ENCODE measurements around the gene CLEC18A.
"Not testable (repeated sequence)": the region's sequence is repeated elsewhere in the genome, so short reads cannot be mapped to it uniquely, and the experiment has no call there.

The CLEC18A gene

DNA sequence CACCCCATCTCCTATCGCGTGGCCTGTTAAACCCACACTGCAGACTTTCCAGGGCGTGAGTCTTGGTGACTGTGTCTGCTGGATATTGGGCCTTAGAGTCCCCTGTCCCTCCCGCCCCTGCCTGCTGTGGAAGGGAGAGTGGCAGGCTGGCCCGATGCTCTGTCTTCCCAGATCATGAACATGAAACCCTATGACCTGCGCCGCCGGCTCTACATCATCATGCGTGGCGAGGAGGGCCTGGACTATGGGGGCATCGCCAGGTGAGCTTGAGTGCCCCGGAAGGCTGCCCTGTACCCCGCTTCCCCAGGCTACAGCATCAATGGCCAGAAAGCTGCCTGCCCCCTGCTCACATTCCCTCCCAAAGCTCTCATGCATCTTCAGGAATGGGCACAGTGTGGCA lies 19.5 kb upstream of the CLEC18A start:
- no peak for DNase-seq

GRCh38 chr16:69932228-69932627 lies 18.9 kb upstream of the CLEC18A start:
- DNase-seq, result no peak

DNA sequence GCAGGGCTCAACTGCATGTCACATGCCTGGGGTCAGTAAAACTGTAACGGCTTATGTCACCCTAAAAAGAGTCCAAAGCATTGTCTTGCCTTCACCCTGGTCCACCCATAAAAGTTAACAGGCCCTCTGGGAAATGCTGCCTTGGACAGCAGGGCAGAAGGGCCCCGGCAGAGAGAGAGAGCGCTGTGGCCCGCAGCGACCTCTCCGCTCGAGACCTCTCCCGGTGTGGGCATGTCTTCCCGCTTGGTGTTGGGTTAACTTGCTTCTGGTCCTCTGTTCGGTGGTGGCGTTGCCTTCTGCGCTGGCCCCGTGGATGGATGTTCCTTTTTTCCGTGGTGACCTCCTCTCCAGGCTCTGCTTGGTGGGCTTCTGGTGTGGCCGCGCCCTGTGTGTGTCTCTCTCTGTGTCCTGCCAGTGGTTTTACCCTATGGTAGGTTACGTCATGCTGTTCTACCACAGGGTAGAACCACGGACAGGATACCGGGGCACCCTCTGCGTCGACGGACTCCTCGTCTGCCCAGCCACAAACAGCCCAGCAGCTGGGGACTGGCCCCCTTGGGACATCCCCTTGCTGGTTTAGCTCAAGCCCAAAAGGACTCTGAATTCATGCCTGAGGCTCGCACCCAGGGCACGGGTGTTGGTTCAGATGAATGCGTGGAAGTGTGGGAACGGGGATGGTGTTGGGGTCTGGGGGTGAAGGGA lies 18.3 kb upstream of the CLEC18A start:
- no peak for DNase-seq

GRCh38 chr16:69934044-69934443 lies 17.1 kb upstream of the CLEC18A start:
- DNase-seq, result no peak

GRCh38 chr16:69934751-69935150 lies 16.4 kb upstream of the CLEC18A start:
- DNase-seq, result no peak

DNA sequence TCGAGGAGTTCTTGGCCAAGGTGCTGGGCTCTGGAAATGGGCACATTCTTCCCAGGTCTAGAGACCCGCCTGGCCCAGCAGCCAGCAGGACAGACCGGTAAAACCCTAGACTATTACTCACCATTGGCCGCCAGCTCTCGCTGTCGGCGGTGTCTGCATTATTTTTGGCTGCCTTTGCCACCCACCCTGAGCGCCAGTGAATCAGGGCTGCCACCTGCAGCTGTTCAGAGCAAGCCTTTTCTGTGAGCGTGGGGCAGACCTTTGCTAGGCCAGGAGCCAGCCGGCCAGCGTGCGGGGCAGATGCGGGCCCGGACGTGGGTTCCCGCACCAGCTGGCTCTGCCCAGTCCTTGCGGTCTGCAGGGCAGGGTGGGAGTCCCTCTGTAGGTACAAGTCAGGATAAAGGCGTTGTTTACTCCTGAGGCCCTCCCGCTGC lies 15.8 kb upstream of the CLEC18A start:
- no peak for DNase-seq

GRCh38 chr16:69935740-69936139 lies 15.4 kb upstream of the CLEC18A start:
- DNase-seq, result no peak

- DNase-seq, result no peak
These were observed 14.9 kb upstream of the CLEC18A start for GRCh38 chr16:69936252-69936651.

DNA sequence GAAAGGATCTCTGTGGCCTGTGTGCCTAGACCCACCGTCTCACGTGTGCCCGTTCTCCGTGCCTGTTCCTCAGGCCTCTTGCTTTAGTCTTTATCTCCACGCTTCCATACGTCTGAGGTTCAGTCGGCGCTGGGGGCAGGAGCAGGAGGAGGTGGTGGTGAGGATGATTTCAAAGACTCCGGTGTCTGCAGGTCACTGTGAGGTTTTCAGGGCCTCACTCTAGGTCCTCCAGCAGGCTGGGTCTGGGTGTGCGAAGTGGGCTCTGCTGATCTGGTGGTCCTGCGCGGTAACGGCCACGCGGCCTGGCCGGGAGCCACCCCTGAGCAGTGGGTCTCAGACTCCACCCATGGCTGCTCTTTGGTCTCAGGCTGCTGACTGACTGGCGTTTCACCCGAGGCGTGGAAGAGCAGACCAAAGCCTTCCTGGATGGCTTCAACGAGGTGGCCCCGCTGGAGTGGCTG lies 14.4 kb upstream of the CLEC18A start:
- no peak for DNase-seq

- DNase-seq, result no peak
These were observed 13.6 kb upstream of the CLEC18A start for GRCh38 chr16:69937465-69937951.

- DNase-seq, result no peak
These were observed 11.9 kb upstream of the CLEC18A start for GRCh38 chr16:69938981-69939820.

DNA sequence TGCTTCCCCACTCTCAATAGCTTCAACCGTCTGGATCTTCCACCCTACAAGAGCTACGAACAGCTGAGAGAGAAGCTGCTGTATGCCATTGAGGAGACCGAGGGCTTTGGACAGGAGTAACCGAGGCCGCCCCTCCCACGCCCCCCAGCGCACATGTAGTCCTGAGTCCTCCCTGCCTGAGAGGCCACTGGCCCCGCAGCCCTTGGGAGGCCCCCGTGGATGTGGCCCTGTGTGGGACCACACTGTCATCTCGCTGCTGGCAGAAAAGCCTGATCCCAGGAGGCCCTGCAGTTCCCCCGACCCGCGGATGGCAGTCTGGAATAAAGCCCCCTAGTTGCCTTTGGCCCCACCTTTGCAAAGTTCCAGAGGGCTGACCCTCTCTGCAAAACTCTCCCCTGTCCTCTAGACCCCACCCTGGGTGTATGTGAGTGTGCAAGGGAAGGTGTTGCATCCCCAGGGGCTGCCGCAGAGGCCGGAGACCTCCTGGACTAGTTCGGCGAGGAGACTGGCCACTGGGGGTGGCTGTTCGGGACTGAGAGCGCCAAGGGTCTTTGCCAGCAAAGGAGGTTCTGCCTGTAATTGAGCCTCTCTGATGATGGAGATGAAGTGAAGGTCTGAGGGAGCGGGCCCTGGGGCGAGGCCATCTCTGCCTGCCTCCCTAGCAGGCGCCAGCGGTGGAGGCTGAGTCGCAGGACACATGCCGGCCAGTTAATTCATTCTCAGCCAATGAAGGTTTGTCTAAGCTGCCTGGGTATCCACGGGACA lies 11.1 kb upstream of the CLEC18A start:
- DNase-seq, result no peak

- DNase-seq, result no peak
These were observed 10.5 kb upstream of the CLEC18A start for GRCh38 chr16:69940676-69941075.

GRCh38 chr16:69941251-69942098 lies 9.7 kb upstream of the CLEC18A start:
- DNase-seq, result no peak

GRCh38 chr16:69942099-69942491 lies 9.0 kb upstream of the CLEC18A start:
- DNase-seq, result no peak

- no peak for DNase-seq
These were observed 8.4 kb upstream of the CLEC18A start for GRCh38 chr16:69942627-69943170.

GRCh38 chr16:69943241-69944036 lies 7.7 kb upstream of the CLEC18A start:
- not testable (repeated sequence) for DNase-seq

DNA sequence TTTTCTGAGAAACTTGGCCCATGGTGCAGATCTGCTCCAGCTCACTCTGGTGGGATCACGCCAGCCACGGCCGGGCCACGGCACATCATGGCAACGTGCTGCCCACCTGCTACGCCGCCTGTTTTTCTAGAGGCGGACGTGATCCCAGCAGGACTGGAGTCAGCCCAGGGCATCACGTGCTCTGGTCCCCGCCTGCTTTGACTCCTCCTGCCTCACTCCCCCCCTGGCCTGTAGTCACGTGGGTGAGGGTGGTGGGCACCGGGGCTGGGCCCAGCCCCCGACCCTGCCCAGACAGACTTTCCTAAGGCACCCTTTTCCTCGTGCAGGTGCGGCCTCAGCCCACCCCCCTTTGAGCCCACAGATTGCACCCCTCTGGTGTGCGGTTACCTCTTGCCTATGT lies 723 bp upstream of the CLEC18A start:
- not testable (repeated sequence) for DNase-seq

DNA sequence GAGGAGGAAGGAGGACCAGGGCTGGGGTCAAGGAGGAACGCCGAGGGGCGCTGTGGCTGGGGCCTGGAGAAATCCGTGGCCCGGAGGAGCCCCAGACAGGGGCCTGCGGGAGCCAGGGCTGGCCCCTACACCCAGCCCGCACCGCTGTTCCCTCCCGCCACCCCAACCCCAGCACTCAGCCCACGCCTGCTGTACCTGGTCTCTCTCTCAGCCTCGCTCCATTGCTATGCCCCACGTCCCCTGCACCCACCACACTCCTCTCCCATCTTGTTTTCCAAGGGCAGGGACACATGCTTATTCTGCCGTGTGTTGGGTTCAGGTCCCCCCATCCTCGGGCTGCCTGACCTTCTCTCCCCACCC lies 518 bp downstream of the CLEC18A start:
- DNase-seq, result not testable (repeated sequence)

- not testable (repeated sequence) for DNase-seq
These were observed 982 bp downstream of the CLEC18A start for GRCh38 chr16:69952116-69952515.
